GM21717 (cell line): ENCODE measurements around the gene PIGL.
"Not testable (repeated sequence)": the region's sequence is repeated elsewhere in the genome, so short reads cannot be mapped to it uniquely, and the experiment has no call there.

Experiments
- ATAC-seq: cut with Tn5 transposase; IDR thresholded peaks from one replicate; pipeline ENCODE4 v1.9.1; 2021; ENCODE audit warnings: mild to moderate bottlenecking, moderate library complexity; ENCODE audit not compliant: unreplicated experiment

The PIGL gene

DNA sequence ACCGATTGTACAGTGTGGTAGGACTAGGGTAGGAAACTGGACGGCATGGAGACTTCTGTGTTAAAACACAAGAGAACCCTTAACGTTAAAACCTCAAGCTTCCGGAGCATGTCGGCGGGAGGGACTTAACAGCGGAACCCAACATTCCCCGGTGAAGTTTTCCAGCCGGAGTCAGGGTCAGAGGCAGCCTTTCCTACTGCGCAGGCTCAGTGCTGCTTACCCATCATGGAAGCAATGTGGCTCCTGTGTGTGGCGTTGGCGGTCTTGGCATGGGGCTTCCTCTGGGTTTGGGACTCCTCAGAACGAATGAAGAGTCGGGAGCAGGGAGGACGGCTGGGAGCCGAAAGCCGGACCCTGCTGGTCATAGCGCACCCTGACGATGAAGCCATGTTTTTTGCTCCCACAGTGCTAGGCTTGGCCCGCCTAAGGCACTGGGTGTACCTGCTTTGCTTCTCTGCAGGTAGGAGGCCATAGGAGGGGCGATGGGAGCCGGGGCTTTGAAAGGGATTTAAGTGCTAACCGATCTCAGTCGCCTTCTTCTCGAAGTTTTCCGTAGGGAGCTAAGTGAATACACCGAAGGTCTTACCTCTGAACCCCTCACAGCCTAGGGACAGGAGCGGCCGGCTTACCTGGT is at the start of gene PIGL:
TSS of gene PIGL (plus strand) at position 209 of the 634 bp plus-strand sequence. CDS start at position 226, 17 bp downstream.
- ATAC-seq, result peak; percentile 42

DNA sequence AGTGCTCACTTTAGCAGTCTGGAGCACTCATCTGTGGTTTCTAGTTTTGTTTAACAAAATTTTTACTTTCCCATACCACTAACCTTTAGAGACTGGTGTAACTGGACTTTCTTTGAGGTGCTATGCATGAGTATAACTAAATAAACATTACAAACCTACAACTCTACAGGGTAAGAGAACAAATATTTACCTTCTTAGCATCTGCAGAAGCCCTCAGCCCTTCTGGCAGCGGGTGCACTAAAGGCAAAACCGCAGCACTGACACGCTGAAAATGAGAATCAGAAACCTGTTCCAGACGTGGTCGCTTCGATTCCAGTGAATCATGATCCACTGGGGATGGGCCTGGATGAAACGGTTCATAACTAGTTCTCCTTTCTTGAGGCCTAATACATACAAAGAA is 45.4 kb upstream of the PIGL start:
- ATAC-seq, result no peak

GRCh38 chr17:16178836-16179235 is 38.2 kb upstream of the PIGL start:
- no peak for ATAC-seq

DNA sequence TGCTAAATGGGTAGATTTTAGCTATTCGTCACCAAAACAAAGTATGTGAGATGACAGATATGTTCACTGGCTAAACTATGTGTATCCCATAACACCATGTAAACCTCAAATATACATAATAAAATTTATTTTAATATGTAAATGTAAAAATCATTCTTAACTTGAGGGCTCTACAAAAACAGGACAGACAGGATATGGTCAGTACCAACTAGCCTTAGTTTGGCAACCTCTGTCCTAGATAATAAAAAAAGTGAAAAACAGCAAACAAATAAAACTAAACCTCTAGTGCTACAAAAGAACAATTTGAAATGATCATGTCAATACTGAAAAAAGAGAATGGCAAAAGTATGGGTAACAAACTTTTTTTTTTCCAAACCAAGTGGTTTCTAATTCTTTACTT is 35.4 kb upstream of the PIGL start:
- ATAC-seq, result no peak

- no peak for ATAC-seq
These were observed 29.4 kb upstream of the PIGL start for GRCh38 chr17:16187642-16188041.

DNA sequence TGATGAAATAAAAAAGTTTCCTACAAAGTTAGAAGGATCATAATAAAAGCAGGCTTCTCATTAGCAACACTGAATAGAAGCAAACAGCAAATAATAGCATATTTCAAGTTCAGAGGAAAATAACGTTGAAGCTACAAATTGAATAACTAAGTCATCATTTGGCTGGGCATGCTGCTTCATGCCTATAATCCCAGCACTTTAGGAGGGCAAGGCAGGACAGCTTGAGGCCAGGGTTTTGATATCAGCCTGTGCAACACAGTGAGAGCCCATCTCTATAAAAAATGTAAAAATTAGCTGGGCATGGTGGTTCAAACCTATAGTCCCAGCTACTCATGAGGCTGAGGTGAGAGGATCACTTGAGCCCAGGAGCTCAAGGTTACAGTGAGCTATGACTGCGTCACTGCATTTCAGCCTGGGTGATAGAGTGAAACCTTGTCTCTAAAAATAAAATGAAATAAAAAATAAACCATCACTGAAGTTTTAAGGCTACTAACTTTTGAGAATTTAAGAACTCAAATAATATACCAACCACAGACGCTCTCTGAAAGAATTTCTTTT is 27.1 kb upstream of the PIGL start:
- ATAC-seq, result no peak

DNA sequence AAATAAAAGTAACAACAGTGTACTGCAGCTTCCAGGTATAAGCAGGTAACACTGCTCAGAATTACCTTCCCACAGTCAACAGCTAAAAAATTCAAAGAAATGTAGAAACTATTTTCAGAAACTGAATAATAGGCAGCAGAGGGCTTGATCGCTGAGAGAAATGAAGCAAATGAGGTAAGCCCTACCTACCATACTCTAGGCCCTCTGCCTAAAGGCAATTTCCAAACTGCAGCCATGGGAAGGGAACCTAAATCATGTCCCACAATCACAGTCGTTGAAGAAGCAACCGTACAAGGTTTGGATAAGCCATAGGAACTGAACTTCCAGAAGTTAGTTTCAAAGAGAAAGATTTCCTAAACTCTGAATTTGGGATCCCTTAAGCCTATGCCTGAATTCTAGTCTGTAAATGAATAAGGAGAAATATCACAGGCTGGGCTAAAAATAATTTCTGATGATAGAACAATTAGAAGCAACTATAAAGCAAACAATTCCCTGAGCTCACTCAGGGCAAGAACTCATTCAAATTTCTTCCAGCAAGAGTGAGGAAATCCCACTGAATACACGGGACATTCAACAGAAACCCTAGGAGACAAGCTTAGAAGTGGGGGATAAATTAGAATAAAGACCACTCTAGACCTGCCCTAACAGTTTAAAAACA is 26.2 kb upstream of the PIGL start:
- no peak for ATAC-seq

DNA sequence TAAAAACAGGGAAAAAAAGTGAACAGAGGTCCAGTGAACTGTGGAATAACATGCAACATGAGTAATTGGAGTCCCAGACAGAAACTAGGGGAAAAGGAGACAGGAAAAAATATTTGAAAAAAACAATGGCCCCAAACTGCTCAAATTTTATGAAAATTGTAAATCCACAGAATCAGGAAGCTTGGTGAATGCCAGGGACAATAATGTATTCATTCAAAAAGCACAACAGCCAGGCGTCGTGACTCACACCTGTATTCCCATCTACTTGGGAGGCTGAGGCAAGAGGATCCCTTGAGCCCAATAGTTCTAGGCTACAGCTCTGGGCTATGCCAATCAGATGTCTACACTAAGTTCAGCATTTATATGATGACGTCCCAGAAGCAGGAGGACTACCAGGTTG is 25.4 kb upstream of the PIGL start:
- ATAC-seq, result no peak

GRCh38 chr17:16194307-16194835 is 22.6 kb upstream of the PIGL start:
- ATAC-seq, result not testable (repeated sequence)

GRCh38 chr17:16197276-16197675 is 19.7 kb upstream of the PIGL start:
- ATAC-seq, result no peak

DNA sequence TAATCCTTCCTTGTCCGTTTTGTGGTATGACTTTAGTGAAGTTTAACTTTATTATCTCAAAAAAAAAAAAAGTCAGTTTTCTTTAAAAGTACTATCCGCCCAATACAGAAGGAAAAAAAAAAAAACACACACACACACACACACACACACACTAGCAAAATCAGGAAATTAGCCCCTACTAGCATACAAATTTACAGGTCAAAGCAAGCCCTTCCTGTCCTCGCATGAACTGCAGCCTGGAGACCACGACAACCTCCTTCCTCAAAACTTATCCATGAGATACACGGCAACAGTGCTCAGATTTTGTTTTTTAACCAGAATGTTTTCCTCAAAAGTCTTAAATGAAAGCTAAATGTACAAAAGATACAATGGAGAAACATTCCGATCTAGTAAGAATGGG is 17.9 kb upstream of the PIGL start:
- no peak for ATAC-seq

- ATAC-seq, result not testable (repeated sequence)
These were observed 15.3 kb upstream of the PIGL start for GRCh38 chr17:16201693-16202131.

DNA sequence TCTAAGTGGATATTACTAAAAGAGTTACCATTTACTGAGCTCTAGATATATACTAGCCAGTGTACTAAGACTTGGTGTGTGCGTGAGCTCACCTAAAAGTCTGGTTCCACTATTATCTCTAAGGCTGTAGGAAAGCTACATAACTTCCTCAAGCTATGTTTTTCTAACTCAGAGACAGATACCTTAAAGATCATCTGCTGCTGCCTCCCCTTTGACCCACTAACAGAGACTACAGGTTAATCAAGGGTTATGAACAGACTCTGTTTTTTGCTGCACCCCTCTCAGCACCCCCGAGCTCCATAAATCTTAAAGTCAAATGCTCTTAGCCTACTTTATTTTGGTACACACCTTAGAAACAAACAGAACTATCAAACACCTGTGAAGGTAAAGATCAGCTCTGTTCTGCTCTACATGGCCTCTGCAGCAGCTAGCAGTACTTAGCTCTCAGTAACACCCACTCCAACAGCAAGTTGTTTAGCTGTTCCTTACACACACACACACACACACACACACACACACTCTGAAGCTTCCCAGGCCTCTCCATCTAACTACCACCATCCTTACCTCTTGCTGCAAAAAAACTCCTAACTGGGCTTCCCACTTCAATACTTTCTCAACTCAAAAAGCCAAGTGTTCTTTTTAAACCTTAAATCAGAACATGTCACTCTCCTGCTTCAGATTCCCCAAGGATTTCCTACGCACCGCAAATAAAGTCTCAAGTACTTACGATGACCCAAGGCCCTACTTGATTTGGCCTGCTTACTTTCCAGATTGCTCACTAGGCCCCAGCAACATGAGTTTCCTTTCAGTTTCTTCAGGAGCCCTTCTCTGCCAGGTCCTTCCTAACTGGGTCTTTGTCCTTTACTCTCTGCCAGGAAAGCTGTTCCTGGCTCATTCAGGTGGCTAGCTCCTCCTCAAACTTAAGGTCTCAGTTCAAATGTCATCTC is 14.2 kb upstream of the PIGL start:
- not testable (repeated sequence) for ATAC-seq

DNA sequence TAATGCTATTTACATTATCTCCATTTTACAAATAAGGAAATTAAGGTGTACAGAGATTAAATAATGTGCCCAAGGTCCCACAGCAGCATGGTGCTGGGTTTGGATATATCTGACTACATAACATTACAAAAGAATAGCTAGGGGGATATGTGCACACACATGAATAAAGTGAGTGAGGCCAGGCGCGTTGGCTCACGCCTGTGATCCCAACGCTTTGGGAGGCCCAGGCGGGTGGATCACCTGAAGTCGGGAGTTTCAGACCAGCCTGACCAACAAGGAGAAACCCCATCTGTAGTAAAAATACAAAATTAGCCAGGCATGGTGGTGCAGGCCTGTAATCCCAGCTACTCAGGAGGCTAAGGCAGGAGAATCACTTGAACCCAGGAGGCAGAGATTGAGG is 12.2 kb upstream of the PIGL start:
- not testable (repeated sequence) for ATAC-seq

GRCh38 chr17:16211590-16211989 is 5.4 kb upstream of the PIGL start:
- no peak for ATAC-seq

DNA sequence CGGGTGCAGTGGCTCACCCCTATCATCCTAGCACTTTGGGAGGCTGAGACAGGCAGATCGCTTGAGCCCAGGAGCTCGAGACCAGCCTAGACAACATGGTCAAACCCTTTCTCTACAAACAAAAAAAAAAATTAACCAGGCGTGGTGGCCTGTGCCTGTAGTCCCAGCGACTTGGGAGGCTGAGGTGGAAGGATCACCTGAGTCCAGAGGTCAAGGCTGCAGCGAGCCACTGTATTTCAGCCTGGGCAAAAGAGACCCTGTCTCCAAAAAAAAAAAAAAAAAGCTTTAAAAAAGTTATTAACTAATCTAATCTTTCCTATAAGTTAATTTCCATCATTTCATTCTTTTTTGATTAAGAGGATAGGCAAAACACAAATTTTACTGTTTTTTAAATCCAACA is 4.2 kb upstream of the PIGL start:
- no peak for ATAC-seq

DNA sequence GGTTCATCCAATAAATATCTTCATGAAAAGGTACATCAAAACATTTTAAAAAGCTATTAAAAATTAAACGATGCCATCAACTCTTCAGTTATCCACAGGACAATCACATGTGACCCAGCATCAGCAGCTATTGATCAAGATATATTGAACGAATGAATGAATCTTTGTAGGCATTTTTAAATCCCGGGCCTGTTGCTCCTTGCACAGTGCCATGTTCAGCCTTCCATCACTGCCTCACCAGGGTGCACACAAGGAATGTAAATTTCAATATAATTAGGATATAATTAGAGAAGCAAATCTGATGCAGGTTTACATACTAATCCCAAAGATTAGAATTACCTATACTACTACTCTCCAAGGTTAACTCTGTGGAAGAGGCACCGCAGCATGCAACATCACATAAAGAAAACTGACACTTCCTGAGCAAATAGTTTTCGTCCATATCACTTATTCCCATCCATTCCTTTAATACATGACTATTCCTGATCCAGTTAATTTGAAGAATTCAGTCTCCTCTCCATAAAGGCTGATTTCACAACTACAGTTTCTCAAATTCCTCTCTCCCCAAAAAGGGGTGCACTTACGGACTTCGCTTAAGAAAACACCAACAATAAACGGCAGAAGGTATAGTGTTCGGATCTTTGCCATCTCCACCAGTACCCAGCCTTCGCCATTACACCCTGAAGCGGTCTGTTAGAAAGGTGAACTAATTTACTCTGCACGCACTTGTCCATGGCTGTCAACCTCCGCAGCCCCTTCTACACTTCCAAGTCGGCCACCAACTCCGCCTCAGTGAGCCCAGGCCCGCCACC is 2.6 kb upstream of the PIGL start:
- ATAC-seq, result no peak

DNA sequence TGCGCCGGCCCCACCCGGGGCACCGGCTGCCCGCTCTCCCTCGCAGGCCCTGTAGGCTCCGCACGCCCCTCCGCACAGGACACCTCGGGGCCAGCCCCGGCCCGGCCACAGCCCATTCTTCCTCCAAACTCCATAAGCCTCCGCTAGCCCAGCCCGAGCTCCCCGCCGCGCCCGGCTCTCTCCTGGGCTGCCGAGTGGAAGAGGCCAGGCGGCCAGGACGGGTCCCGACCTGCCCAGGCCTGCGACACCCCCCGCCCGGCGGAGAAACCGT is 2.1 kb upstream of the PIGL start:
- peak; percentile 45 for ATAC-seq

GRCh38 chr17:16215273-16215964 is 1.6 kb upstream of the PIGL start, which contains the start of gene NCOR1:
Gene NCOR1 (minus strand): TSS chr17:16215534. CDS start chr17:16194569, 20,965 bp downstream.
- peak; percentile 62 for ATAC-seq

GRCh38 chr17:16215965-16216316 is 1.1 kb upstream of the PIGL start:
- no peak for ATAC-seq
